ENCODE measurements around the gene OR5L2.
"Not testable (repeated sequence)": the region's sequence is repeated elsewhere in the genome, so short reads cannot be mapped to it uniquely, and the experiment has no call there.

DNA sequence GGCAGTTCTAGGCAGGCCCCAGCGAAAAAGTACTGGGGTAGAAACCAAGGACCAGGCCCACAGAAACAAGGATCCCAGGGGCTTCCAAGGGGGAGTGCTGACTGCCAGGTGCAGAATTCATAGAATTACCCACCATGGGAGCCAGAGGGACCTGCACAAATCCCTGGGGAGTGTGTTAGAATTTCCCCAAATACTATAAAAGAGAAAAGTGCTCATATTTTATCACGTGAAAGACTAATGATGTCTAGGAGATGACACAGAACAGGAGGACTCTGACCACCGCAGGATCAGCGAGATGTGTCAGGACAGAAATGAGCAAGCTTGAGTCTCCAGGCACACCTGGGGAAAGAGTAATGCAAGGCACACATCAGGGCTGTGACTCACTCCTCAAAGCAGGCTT is 40.3 kb downstream of the OR5L2 start:
- not testable (repeated sequence) for TF ChIP-seq CTCF, POLR2A (IDR thresholded peaks at IDR 0.05)

All from adrenal gland (tissue), 5 donors.